ENCODE results near the gene MIER3. TPM values are rescaled to one million over a fixed set of nuclear protein-coding genes. Genes with fewer than 3 reads are reported as not detected.
A peak's percentile ranks its signal among the peaks of the same experiment; 100 is the strongest.

MIER3 gene
- total and polyA plus RNA-seq, 4 experiments from 2014 or later: 5.5 to 32.8 (median 17.9) TPM

DNA sequence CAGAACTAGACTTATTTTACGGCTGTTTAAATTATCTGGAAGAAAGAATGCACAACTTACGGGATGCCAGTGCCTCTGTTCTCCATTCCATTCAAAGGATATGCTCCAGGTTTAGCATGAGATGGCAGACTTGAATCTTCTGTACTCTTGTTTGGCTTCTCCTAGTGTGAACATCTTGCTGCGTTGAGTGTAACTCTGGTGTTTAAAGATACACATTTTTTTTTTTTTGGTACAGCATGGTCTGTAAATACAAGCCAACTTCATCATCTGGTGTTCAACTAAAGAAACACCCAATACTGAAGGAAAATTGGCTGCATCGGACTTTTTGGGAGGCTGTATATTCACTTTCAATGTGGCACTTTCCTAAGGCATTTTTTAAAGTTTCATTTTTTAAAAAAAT lies 7.4 kb upstream of the MIER3 start:
- Mint-ChIP-seq H3K36me3 (no peaks in the 10 kb centered on the region), H3K4me1 (no peaks in the 10 kb centered on the region), H3K4me3 (no peak overlapping the region), H3K9me3 (no peaks in the 10 kb centered on the region), H3K27me3 (peaks cover 22 to 26% of the 10 kb centered on the region in 2 donors), H3K27ac (no peak overlapping the region)
- Histone ChIP-seq H3K9me3 (ENCODE audit: control insufficient read depth in 1 of 2, low read length in 2 of 2) (no peaks in the 10 kb centered on the region), H3K36me3 (ENCODE audit: insufficient read depth, low read length) (no peaks in the 10 kb centered on the region), H3K27ac (ENCODE audit: low read depth, low read length) (no peak overlapping the region), H3K4me3 (ENCODE audit: low read length in 2 of 2) (no peak overlapping the region), H3K4me1 (ENCODE audit: insufficient read depth, low read length) (no peaks in the 10 kb centered on the region), H3K27me3 (ENCODE audit: insufficient read depth, low read length) (no peaks in the 10 kb centered on the region)
- intact Hi-C loops (cut with micrococcal nuclease): no loop called here
- CTCF ChIA-PET (ENCODE audit: partially characterized antibody): interaction anchor here (0.9 kb wide), 1 partner anchor 178 kb away, joined by 3 read pairs; no protein-coding TSS in a partner anchor
- POLR2A ChIA-PET (ENCODE audit: partially characterized antibody): no interaction called here
- no peak for DNase-seq

- peaks cover 22 to 29% of the 10 kb centered on the region in 2 donors for H3K27me3 Mint-ChIP-seq
- Histone ChIP-seq H3K27ac (ENCODE audit: low read depth, low read length) (no peak overlapping the region), H3K36me3 (ENCODE audit: insufficient read depth, low read length) (no peaks in the 10 kb centered on the region), H3K9me3 (ENCODE audit: control insufficient read depth in 1 of 2, low read length in 2 of 2) (no peaks in the 10 kb centered on the region), H3K4me1 (ENCODE audit: insufficient read depth, low read length) (no peaks in the 10 kb centered on the region), H3K4me3 (ENCODE audit: low read length in 2 of 2) (no peak overlapping the region), H3K27me3 (ENCODE audit: insufficient read depth, low read length) (peaks cover 3% of the 10 kb centered on the region)
- H3K9me3 Mint-ChIP-seq: no peaks in the 10 kb centered on the region
- DNase-seq: no peak
- H3K4me1 Mint-ChIP-seq: no peaks in the 10 kb centered on the region
- no peak overlapping the region for H3K4me3 Mint-ChIP-seq
- POLR2A ChIA-PET (ENCODE audit: partially characterized antibody): no interaction called here
- no peaks in the 10 kb centered on the region for H3K36me3 Mint-ChIP-seq
- intact Hi-C loops (cut with micrococcal nuclease): no loop called here
- CTCF ChIA-PET (ENCODE audit: partially characterized antibody): interaction anchor here (0.9 kb wide), 1 partner anchor 179 kb away, joined by 3 read pairs; no protein-coding TSS in a partner anchor
- H3K27ac Mint-ChIP-seq: no peak overlapping the region
Observed at GRCh38 chr5:56958595-56958994, 6.7 kb upstream of the MIER3 start.

- peaks cover 0 to 3% (median 0%) of the 10 kb centered on the region in 8 donors for H3K9me3 Mint-ChIP-seq
- DNase-seq: no peak
- H3K4me1 ChIP-seq (ENCODE audit: insufficient read depth, low read length): peaks cover 16% of the 10 kb centered on the region
- intact Hi-C loops (cut with micrococcal nuclease): loop anchor here (5.0 kb wide), 1 partner anchor 163 kb away; no protein-coding TSS in a partner anchor
- peaks cover 5% of the 10 kb centered on the region for H3K27me3 ChIP-seq (ENCODE audit: insufficient read depth, low read length)
- POLR2A ChIA-PET (ENCODE audit: partially characterized antibody): interaction anchor here (0.6 to 1.4 kb wide), 3 partner anchors 10 to 270 kb away, joined by 3 to 4 read pairs (median 3); partner anchors contain the start of gene GPBP1
- H3K4me1 Mint-ChIP-seq: peaks cover 14 to 25% (median 20%) of the 10 kb centered on the region in 4 donors
- H3K36me3 Mint-ChIP-seq: peaks cover 0 to 7% of the 10 kb centered on the region in 2 donors
- H3K27ac Mint-ChIP-seq: no peak overlapping the region
- no peaks in the 10 kb centered on the region for H3K36me3 ChIP-seq (ENCODE audit: insufficient read depth, low read length)
- H3K4me3 Mint-ChIP-seq: no peak overlapping the region
- H3K27ac ChIP-seq (ENCODE audit: low read depth, low read length): no peak overlapping the region
- CTCF ChIA-PET (ENCODE audit: partially characterized antibody): interaction anchor here (1.2 to 2.6 kb wide), 3 partner anchors 43 to 265 kb away, joined by 5 to 8 read pairs (median 6); no protein-coding TSS in a partner anchor
- no peaks in the 10 kb centered on the region for H3K9me3 ChIP-seq (ENCODE audit: control insufficient read depth in 1 of 2, low read length in 2 of 2)
- H3K4me3 ChIP-seq (ENCODE audit: low read length in 2 of 2): no peak overlapping the region
- H3K27me3 Mint-ChIP-seq: peaks cover 10 to 22% of the 10 kb centered on the region in 2 donors
Observed at GRCh38 chr5:56954262-56954661, 2.3 kb upstream of the MIER3 start.

GRCh38 chr5:56951126-56951945 lies 587 bp downstream of the MIER3 start:
- POLR2A ChIA-PET (ENCODE audit: partially characterized antibody): interaction anchor here (0.5 to 1.6 kb wide), 7 partner anchors 10 to 570 kb away, joined by 3 to 19 read pairs (median 5); partner anchors contain the start of genes GPBP1 and SETD9
- peak overlapping the region; percentile 94 to 98 (median 96) for H3K4me3 Mint-ChIP-seq
- DNase-seq: peak in 3 of 5 donors; percentile 11 to 21 (median 12)
- CTCF ChIA-PET (ENCODE audit: partially characterized antibody): interaction anchor here (1.0 to 2.7 kb wide), 4 partner anchors 143 to 681 kb away, joined by 3 to 17 read pairs (median 6); no protein-coding TSS in a partner anchor
- Histone ChIP-seq H3K4me1 (ENCODE audit: insufficient read depth, low read length) (peaks cover 16% of the 10 kb centered on the region), H3K27me3 (ENCODE audit: insufficient read depth, low read length) (peaks cover 5% of the 10 kb centered on the region), H3K9me3 (ENCODE audit: control insufficient read depth in 1 of 2, low read length in 2 of 2) (no peaks in the 10 kb centered on the region), H3K27ac (ENCODE audit: low read depth, low read length) (peak overlapping the region; percentile 53), H3K4me3 (ENCODE audit: low read length in 2 of 2) (peak overlapping the region; percentile 57 to 72), H3K36me3 (ENCODE audit: insufficient read depth, low read length) (no peaks in the 10 kb centered on the region)
- peaks cover 14 to 25% (median 21%) of the 10 kb centered on the region in 4 donors for H3K4me1 Mint-ChIP-seq
- peak overlapping the region; percentile 92 to 96 (median 95) for H3K27ac Mint-ChIP-seq
- H3K9me3 Mint-ChIP-seq: peaks cover 0 to 3% (median 0%) of the 10 kb centered on the region in 8 donors
- intact Hi-C loops (cut with micrococcal nuclease): loop anchor here (2.0 to 5.0 kb wide), 3 partner anchors 166 to 269 kb away; no protein-coding TSS in a partner anchor
- H3K27me3 Mint-ChIP-seq: peaks cover 6 to 10% of the 10 kb centered on the region in 2 donors
- peaks cover 4 to 8% of the 10 kb centered on the region in 2 donors for H3K36me3 Mint-ChIP-seq

DNA sequence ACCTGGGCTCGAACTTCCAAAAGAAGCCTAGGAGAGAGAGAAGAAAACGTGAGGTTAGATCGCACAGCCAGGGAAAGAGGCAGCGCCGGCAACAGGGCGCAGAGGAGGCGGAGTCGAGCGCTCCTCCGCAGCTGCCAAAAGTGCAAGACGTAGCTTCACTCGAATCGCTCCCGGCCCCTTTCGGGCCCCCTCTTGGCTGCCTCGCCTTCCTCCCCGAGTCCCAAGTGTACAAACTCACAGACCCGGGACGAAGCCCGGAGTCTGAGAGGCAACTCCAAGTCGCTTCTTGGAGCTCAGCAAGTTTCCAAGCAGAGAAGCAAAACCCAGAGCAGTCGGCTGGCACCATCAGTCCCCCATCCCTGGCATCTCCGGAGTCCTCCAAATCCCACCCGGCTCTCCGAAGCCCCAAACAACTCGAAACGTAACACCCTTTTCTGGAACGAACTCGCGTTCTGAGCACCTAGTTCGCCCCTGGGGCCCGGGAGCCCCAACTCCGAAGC lies 1.2 kb downstream of the MIER3 start:
- Mint-ChIP-seq H3K36me3 (peaks cover 9 to 13% of the 10 kb centered on the region in 2 donors), H3K4me3 (peak overlapping the region; percentile 94 to 98 (median 96)), H3K9me3 (peaks cover 0 to 3% (median 0%) of the 10 kb centered on the region in 8 donors), H3K4me1 (peaks cover 14 to 25% (median 23%) of the 10 kb centered on the region in 4 donors), H3K27me3 (peaks cover 6 to 10% of the 10 kb centered on the region in 2 donors), H3K27ac (peak overlapping the region; percentile 92 to 96 (median 95))
- peak overlapping the region; percentile 53 for H3K27ac ChIP-seq (ENCODE audit: low read depth, low read length)
- ChIA-PET CTCF (ENCODE audit: partially characterized antibody) (interaction anchor here (0.7 to 2.7 kb wide), 5 partner anchors 49 to 680 kb away, joined by 3 to 17 read pairs (median 5); no protein-coding TSS in a partner anchor), POLR2A (ENCODE audit: partially characterized antibody) (interaction anchor here (0.8 to 1.6 kb wide), 6 partner anchors 10 to 260 kb away, joined by 3 to 19 read pairs (median 6); partner anchors contain the start of genes GPBP1 and SETD9)
- H3K4me3 ChIP-seq (ENCODE audit: low read length in 2 of 2): peak overlapping the region; percentile 57 to 72
- H3K36me3 ChIP-seq (ENCODE audit: insufficient read depth, low read length): peaks cover 6% of the 10 kb centered on the region
- H3K27me3 ChIP-seq (ENCODE audit: insufficient read depth, low read length): peaks cover 5% of the 10 kb centered on the region
- DNase-seq: peak; percentile 38 to 49 (median 42)
- intact Hi-C loops (cut with micrococcal nuclease): loop anchor here (2.0 to 5.0 kb wide), 3 partner anchors 167 to 270 kb away; no protein-coding TSS in a partner anchor
- H3K9me3 ChIP-seq (ENCODE audit: control insufficient read depth in 1 of 2, low read length in 2 of 2): no peaks in the 10 kb centered on the region
- peaks cover 16% of the 10 kb centered on the region for H3K4me1 ChIP-seq (ENCODE audit: insufficient read depth, low read length)

DNA sequence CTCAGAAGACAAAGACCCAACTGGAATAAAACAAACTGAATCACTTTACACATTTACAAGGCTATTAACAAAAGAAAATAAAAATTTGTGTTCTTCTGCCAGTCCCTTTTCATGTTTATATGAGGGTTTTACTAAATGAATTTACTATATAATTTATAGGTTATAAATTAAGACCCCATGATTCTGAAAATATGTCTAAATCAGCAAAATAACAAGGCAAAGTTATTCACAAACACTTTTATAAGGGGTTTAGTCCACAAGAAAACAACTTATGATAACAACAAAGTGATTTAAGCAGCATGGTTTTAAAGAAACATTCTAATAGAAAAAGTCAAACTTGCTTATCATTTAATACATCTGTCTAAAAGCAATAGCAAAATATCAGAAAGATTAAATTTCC lies 4.9 kb downstream of the MIER3 start:
- no peaks in the 10 kb centered on the region for H3K27me3 Mint-ChIP-seq
- no peak overlapping the region for H3K27ac ChIP-seq (ENCODE audit: low read depth, low read length)
- H3K27ac Mint-ChIP-seq: no peak overlapping the region
- H3K27me3 ChIP-seq (ENCODE audit: insufficient read depth, low read length): no peaks in the 10 kb centered on the region
- no peak overlapping the region for H3K4me3 ChIP-seq (ENCODE audit: low read length in 2 of 2)
- H3K9me3 Mint-ChIP-seq: no peaks in the 10 kb centered on the region
- peaks cover 31% of the 10 kb centered on the region in 2 donors for H3K36me3 Mint-ChIP-seq
- CTCF ChIA-PET (ENCODE audit: partially characterized antibody): no interaction called here
- H3K4me3 Mint-ChIP-seq: no peak overlapping the region
- peaks cover 11% of the 10 kb centered on the region for H3K4me1 ChIP-seq (ENCODE audit: insufficient read depth, low read length)
- H3K36me3 ChIP-seq (ENCODE audit: insufficient read depth, low read length): peaks cover 10% of the 10 kb centered on the region
- DNase-seq: no peak
- intact Hi-C loops (cut with micrococcal nuclease): no loop called here
- POLR2A ChIA-PET (ENCODE audit: partially characterized antibody): interaction anchor here (1.8 kb wide), 1 partner anchor 14 kb away, joined by 3 read pairs; no protein-coding TSS in a partner anchor
- H3K9me3 ChIP-seq (ENCODE audit: control insufficient read depth in 1 of 2, low read length in 2 of 2): no peaks in the 10 kb centered on the region
- peaks cover 15 to 23% (median 18%) of the 10 kb centered on the region in 4 donors for H3K4me1 Mint-ChIP-seq

All from CD4-positive, alpha-beta memory T cell (primary cell).